ENCODE data around the gene NFIB. TPM values are rescaled to one million over a fixed set of nuclear protein-coding genes. Genes with fewer than 3 reads are reported as not detected.

NFIB gene
- total and polyA plus RNA-seq, 8 donors: 8.9 to 65.0 (median 45.7) TPM

DNA sequence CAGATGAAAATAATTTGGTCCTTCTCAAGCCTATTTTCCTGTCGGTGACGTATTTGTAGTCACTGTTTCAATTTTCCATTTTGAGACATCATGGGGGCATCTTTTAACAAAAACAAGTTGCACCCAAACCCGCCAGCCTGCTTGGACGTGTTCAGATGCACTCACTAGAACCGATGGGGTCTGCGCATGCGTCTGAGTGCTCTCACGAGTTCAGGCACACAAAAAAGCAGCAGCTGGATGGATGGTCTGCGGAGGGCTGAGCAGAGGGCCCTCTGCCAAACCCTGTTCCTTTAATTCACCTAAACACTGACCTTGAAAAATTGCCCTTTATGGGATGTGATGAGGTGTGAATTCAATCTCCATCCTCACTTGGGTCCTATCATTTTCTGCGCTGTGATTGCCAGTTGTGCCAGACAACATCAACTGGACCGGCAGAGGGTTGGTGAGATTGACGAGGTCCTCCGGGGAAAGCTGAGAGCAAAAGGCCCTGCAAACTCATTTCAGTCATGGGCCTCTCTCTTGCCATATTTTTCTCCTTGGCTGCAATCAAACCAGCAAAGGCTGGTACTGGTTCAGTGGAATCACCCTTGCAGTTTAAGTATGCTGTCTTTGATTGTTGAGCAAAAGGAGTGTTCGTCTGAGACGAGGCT lies 251.9 kb downstream of the NFIB start:
- no peak overlapping the region for H3K4me3 ChIP-seq
- DNase-seq (no peak), FAIRE-seq (no peak), ATAC-seq (no peak)
- no peaks in the 10 kb centered on the region for H3K4me1 ChIP-seq
- 88 to 93% methylated on average over 15 of the region's 15 CpGs for WGBS, 2 donors
- no peaks in the 10 kb centered on the region for H3K27me3 ChIP-seq
- no peaks in the 10 kb centered on the region for H3K9me3 ChIP-seq
- no peak overlapping the region for H3K27ac ChIP-seq
- intact Hi-C loops (cut with DNase I): no loop called here
- TF ChIP-seq, protein P1, sequence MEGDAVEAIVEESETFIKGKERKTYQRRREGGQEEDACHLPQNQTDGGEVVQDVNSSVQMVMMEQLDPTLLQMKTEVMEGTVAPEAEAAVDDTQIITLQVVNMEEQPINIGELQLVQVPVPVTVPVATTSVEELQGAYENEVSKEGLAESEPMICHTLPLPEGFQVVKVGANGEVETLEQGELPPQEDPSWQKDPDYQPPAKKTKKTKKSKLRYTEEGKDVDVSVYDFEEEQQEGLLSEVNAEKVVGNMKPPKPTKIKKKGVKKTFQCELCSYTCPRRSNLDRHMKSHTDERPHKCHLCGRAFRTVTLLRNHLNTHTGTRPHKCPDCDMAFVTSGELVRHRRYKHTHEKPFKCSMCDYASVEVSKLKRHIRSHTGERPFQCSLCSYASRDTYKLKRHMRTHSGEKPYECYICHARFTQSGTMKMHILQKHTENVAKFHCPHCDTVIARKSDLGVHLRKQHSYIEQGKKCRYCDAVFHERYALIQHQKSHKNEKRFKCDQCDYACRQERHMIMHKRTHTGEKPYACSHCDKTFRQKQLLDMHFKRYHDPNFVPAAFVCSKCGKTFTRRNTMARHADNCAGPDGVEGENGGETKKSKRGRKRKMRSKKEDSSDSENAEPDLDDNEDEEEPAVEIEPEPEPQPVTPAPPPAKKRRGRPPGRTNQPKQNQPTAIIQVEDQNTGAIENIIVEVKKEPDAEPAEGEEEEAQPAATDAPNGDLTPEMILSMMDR (IDR thresholded peaks at IDR 0.05): no peak
- no peaks in the 10 kb centered on the region for H3K36me3 ChIP-seq

DNA sequence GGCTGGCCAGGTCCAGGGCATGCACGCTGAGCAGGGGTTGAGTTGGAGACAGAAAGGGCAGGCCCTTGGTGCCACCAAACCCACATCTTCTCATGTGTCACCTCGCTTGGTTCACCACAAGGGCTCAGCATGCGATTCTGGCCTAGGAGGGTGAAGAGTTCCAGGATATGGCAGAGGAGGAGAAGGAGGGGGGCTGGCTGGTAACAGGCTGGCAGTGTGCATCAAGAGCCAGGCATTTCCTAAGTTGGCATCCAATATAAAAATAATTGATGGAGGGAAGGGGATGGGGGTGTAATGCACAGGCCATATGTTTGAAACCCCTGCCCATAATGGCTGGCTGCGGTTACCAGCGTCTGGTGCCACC lies 255.6 kb downstream of the NFIB start:
- no peak for FAIRE-seq
- intact Hi-C loops (cut with DNase I): no loop called here
- WGBS, 2 donors: 91 to 99% methylated on average over 5 of the region's 5 CpGs
- H3K9me3 ChIP-seq: no peaks in the 10 kb centered on the region
- H3K4me3 ChIP-seq: no peak overlapping the region
- no peak for ATAC-seq
- DNase-seq: no peak
- H3K36me3 ChIP-seq: no peaks in the 10 kb centered on the region
- H3K4me1 ChIP-seq: no peaks in the 10 kb centered on the region
- H3K27ac ChIP-seq: no peak overlapping the region
- no peaks in the 10 kb centered on the region for H3K27me3 ChIP-seq
- TF ChIP-seq, protein P1 (IDR thresholded peaks at IDR 0.05): no peak

DNA sequence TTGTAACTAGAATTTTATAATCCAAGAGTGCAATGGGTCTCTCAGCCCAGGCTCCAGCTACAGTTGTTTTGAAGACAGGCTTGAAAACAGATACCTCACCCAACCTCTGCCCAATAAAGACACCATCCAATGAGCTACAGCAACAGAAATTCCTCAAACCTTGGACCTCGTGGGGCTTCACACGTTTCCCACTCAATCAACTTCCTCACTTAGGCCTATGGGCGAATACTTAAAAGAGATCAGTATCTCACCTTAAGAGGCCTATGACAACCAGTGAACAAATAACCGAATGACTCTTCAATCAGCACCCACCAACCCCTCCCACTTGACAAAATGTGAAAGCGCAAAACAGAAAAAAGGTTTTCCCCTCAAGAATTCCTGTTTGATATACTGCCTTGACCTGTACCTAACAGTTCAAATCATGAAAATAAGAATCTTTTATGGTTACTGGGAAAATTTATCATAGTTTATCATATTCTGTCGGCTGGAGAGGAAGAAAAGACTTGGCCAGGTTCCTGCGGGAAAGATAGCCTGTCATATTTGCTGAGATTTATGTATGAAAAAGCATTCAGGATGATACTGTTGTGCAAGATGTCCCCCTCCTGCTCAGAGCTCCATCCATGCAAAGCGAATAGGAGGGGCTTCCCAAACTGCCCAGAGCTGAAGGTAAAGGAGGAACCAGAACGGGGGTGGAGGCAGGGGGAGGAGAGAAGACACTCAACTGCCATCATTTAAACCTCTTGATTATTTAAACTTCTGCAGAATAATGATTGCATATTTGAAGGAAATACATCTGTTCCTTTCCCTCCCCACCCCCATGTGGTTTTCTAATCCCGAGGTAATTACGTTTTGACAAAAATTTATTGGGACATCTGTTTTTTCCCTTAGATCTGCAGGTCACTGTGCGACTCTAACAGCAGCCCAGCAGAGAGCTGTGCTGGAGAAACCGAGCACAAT lies 256.3 kb downstream of the NFIB start:
- WGBS, 2 donors: 76 to 78% methylated on average over 13 of the region's 13 CpGs
- intact Hi-C loops (cut with DNase I): no loop called here
- Histone ChIP-seq H3K27ac (no peak overlapping the region), H3K36me3 (no peaks in the 10 kb centered on the region), H3K9me3 (no peaks in the 10 kb centered on the region), H3K27me3 (no peaks in the 10 kb centered on the region), H3K4me1 (no peaks in the 10 kb centered on the region), H3K4me3 (no peak overlapping the region)
- ATAC-seq: no peak
- DNase-seq: no peak
- FAIRE-seq: no peak
- TF ChIP-seq, protein P1 (IDR thresholded peaks at IDR 0.05): no peak

DNA sequence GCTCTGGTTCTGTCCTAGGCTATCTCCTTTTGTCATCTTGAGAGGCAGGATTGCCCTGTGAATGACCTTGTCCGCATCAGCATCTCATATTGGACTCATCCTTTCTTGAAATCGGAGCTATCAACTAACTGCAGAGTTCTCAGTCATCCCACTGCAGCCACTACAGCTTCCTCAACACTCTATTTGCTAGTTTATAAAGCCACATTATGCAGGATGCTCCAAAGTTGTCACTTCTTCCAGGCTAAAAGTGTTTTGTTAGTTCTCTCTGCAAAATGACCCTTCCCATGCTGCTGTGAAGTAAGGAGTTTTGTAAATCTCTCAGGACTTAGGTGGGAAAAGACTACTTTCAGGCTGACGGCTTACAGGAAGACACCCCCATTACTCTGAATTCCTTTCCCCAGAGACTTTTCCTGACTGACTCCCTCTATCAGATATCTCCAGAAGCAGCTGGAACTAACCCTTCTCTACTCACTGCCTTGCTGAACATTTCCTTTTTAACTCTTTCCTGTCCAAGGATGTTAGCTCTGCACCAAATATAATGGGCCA lies 257.6 kb downstream of the NFIB start:
- Histone ChIP-seq H3K36me3 (no peaks in the 10 kb centered on the region), H3K27me3 (no peaks in the 10 kb centered on the region), H3K4me1 (no peaks in the 10 kb centered on the region), H3K9me3 (no peaks in the 10 kb centered on the region), H3K4me3 (no peak overlapping the region), H3K27ac (no peak overlapping the region)
- 58 to 61% methylated on average over 3 of the region's 3 CpGs for WGBS, 2 donors
- TF ChIP-seq, protein P1 (IDR thresholded peaks at IDR 0.05): no peak
- intact Hi-C loops (cut with DNase I): no loop called here
- no peak for ATAC-seq
- DNase-seq: no peak
- no peak for FAIRE-seq

All from pancreas (tissue), 10 donors.